NCI-H460 (cell line): ENCODE measurements around the gene TPO. TPM values are rescaled to one million over a fixed set of nuclear protein-coding genes. Genes with fewer than 3 reads are reported as not detected.
"Not testable (repeated sequence)": the region's sequence is repeated elsewhere in the genome, so short reads cannot be mapped to it uniquely, and the experiment has no call there.

Source experiments
- DNase-seq: peaks from one replicate; pipeline ENCODE4 v3.0.0-alpha.2; 2016; ENCODE audit warnings: low read depth; ENCODE audit errors: extremely low read depth
- total RNA-seq: library from RNA; depleted of rRNA; stranded (reverse); fragments of >200 nt; shearing (Covaris generic); gene quantifications from 2 replicates; pipeline ENCODE4 v1.2.3, GENCODE V29; 2014

Gene TPO
- total RNA-seq, 1 experiment from 2014 or later: 0.12 TPM

- DNase-seq: no peak
These were observed 9.7 kb upstream of the TPO start for GRCh38 chr2:1403565-1403964.

GRCh38 chr2:1405124-1405523, 8.1 kb upstream of the TPO start:
- DNase-seq: no peak

DNA sequence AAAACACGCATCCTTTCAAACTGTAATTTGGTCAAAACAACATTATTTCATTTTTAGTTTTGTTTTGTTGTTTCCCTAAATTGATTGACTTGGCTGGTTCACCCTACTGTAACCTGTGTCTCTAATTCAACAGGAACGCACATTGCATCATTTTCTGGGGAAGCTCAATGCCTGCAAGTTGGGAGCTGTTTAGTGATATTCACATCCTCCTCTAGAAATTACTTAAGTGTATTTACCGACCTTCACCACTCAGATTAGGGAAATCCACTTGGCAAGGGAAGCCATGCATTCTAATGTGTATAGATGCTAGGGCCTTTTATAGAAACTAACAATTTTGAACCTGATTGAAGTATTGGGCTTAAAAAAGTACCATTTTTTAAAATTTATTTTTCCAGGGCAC, 7.3 kb upstream of the TPO start:
- no peak for DNase-seq

- DNase-seq: no peak
These were observed 6.8 kb upstream of the TPO start for GRCh38 chr2:1406434-1406833.

DNA sequence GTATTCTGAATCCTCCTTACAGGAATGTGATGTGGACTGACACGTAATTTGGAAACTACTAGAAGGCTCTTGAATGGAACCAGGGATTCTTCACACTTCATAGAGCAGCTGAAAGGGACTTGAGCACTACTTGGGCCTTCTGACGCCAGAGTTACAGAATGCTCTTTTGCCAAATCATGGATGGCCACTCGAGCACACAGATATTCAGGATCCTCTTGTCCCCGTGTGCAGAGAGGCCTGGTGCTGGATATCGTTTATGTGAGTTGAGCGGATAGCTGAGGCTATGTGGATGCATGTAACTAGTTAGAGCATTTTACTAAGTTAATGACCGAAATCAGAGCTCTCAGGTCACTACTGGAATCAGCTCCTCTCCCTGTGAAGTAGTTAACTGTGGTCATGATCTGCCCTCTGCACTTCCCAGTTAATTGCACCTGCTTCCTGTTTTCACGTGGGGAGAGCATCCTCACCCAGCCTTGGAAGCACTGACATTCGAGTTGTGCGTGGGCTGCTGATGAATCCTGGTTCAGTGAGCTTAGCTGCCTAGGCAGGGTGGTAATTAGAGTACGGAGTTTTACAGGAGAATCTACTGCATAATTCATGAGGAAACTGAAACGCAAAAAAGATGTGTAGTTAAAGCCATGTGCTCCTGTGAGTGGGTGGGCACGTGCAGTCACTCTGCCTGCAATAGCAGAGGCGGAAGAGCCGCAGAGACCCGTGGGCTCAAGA, 5.2 kb upstream of the TPO start:
- DNase-seq: no peak

- no peak for DNase-seq
These were observed 858 bp downstream of the TPO start for GRCh38 chr2:1414121-1414520.

DNA sequence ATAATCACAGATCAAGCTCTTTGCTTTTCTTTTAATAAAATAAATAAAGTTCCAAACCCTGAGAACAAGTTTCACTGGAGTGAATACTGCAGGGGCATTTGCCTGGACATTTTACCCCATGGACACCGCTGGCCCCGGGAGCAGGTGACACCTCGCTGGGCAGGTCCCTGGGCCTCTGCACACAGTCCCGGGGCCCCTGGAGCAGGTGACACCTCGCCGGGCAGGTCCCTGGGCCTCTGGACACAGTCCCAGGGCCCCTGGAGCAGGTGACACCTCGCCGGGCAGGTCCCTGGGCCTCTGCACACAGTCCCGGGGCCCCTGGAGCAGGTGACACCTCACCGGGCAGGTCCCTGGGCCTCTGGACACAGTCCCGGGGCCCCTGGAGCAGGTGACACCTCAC, 1.6 kb downstream of the TPO start:
- DNase-seq: not testable (repeated sequence)

DNA sequence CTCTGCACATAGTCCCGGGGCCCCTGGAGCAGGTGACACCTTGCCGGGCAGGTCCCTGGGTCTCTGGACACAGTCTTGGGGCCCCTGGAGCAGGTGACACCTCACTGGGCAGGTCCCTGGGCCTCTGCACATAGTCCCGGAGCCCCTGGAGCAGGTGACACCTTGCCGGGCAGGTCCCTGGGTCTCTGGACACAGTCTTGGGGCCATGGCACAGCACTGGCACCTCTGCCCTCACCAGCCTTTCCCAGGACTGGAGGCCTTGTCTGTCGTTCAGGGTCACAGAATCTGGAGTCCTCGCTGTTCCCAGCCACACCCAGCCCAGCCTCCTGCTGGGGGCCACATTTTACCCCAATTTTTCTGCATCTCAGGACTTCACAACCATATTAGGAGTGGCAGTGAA, 2.2 kb downstream of the TPO start:
- no peak for DNase-seq

DNA sequence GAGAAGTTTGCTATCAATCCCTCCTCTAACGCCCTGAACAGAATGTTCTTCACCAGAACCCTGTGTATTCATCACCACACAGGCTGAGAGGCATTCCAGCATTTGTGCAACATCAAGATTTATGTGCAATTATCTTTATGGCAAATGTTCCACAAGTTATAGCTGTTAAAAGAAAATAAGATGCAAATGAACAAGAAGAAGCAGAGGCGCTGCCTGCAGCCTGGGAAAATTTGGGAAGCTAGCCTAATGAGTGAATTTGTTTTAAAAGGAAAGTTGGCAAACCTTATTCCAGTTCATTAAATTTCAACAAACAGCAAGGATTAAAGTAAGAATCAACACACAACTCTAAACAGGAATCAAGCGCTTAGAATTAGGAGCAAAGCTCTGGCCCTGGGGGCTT, 5.3 kb downstream of the TPO start:
- no peak for DNase-seq

DNA sequence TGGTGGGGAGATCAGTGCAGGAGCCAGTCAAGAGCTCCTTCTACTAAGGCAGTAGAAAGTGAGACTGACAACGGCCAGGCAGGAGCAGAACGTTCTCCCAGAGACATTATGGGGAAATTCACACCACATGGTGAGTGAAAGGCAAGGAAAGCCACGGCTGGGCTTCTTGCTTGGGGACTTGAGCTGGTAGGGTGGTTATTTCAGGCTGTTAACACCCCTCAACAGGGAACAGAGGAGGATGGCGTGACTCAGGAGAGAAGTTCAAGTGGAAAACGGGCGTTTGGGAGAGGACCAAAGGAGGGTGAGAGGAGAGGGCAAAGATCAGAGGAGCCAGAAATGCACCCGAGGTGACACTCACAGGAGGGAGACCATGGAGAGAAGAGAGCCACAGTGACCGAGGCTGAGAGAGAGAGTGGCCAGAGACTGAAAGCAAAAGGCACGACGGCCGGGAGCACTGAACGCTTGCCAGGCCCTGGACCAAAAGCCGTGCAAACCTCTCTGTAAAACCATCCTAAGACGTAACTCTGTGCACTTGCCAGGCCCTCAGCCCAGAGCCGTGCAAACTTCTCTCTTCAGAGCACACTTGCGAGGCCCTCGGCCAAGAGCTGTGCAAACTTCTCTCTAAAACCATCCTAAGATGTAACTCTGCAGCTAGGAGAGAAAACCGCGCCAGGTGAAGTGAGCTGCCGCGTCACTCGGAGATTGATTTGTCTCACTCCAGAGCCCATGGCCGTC, 7.7 kb downstream of the TPO start:
- DNase-seq: no peak

DNA sequence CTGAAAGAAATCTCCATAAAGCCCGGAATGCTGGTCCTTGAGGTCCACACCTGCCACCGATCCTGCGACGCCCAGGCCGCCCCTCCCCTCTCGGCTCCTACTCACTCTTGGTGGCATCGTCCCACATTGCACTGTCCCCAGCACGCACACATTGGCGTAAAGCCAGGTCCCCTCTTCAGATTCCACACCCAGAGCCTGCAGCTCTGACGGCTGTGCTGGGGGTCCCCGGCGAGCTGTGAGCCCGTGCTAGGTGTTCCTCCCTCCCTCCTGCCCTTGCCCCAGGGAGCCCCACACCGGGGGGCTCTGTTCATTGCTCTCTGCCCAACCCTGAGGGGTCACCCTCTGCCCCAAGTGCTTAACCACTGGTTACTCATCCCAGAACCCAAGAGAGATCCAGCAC, 8.5 kb downstream of the TPO start:
- no peak for DNase-seq

- DNase-seq: no peak
These were observed 8.9 kb downstream of the TPO start for GRCh38 chr2:1422131-1422530.

- no peak for DNase-seq
These were observed 9.5 kb downstream of the TPO start for GRCh38 chr2:1422716-1423285.

DNA sequence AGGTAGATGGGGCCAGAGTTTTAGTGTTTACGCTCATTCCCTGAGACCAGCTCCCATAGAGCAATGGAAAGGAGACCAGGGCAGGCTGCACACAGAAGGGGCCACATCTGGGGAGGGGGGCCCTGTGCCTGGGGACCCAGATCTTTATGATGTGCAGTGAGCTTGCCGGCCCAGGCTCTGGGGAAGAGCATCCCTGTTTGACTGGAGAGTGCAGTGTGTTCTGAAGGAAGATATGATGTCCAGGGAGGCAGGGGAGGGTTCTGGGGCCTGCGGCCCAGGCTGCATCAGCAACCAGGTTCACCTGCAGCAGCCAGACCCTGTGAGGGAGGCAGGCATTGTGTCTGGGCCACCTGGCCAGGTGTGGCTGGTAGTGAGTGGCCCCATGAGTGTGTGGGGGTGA, 13.8 kb downstream of the TPO start:
- DNase-seq: no peak

DNA sequence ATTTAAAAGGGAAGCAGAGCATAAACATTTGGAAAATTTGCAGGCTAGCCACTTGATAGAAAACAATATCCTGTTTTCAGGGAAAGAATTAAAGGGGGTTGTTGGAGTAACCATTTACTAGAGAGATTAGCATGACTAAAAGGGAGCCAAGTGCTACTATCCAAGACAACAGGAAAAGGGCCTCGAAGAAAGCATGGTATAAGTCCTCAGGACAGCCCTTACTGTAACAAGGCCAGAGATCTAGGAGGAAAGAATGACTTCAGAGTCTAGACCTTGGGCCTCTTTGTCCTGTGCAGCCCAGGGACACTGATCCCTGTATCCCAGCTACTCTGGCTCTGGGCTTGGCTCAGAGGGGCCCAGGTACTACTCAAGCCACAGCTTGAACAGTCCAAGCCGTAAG, 16.6 kb downstream of the TPO start:
- DNase-seq: no peak

DNA sequence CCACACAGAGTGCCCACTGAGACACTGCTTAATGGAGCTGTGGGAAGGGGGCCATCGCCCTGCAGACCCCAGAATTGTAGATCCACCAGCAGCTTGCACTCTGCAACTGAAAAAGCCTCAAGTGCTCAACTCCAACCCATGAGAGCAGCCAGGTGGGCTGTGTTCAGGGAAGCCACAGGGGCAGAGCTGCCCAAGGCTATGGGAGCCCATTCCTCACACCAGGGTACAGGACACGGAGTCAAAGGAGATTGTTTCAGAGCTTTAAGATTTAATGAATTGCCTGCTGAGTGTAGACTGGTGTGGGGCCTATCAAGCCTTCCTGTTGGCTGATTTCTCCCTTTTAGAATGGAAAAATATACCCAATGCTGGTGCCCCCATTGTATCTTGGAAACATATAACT, 17.2 kb downstream of the TPO start:
- no peak for DNase-seq

- no peak for DNase-seq
These were observed 18.7 kb downstream of the TPO start for GRCh38 chr2:1431886-1432400.

DNA sequence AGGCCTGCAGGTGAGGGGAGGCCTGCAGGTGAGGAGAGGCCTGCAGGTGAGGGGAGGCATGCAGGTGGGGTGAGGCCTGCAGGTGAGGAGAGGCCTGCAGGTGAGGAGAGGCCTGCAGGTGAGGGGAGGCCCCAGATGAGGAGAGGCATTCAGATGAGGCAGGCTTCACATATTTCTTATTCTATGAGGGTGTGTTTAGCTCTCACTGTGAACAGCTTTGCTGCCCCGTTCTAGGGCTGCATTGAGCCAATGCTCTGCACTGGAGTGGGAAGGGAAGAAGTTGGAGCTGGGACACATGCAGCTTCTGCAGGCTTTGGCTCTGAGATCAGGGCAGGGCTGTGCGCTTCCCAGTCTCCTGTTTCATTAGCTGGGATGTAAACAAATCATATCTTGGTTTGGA, 19.5 kb downstream of the TPO start:
- DNase-seq: no peak

DNA sequence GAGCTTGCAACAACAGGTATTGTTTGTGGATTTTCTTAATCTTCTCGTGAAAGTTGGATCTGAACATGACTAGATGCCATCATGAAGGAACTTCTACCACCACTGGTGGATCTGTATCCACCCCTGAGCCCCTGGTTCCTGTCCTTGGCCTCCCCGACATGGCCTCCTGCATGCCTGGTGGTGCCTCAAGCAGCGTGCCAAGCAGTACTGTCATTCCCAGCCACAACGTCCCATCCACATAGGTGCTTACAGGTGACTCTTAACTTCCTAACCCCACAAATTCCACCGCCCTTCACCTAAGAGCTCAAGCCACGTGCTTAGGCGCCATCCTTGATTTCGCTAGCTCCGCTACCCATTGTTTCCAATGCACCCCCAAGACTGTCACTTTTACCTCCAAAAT, 23.1 kb downstream of the TPO start:
- no peak for DNase-seq

DNA sequence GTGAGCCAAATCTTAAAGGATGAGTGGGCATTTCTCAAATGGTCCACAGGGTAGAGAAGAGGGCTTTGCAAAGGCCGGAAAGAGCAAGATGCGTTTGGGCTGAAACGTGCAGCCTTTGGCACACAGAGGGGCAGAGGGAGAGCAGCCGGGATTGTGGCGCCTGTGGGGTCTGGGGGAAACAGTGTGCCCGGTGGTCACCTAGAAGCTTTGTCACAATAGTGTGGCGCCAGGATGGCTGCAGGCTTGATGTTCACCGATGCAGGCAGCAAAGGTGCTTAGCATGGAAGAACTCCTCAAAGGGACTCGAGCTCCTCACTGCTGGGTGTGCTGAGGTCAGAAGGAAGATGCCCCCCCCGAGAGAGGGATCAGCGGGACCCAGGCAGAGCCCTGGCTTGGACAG, 23.8 kb downstream of the TPO start:
- no peak for DNase-seq

DNA sequence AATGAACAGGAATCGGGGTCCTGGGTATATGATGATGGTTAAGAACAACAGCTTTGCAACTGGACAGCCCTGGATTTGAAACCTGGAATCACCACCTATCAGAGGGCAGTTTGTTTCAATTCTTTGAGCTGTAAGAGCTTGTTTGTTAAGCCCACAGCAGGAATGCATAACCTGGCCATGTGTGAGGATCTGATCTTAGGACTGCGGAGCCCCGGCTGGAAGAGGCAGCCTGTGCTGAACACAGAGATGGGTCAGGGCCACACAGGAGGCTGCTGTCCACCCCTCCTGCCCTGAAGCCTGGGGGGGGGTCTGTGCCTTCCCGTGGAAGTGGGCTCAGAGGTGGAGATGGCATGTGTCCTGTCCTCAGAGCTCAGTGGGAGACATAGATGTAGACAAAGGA, 24.3 kb downstream of the TPO start:
- DNase-seq: no peak

DNA sequence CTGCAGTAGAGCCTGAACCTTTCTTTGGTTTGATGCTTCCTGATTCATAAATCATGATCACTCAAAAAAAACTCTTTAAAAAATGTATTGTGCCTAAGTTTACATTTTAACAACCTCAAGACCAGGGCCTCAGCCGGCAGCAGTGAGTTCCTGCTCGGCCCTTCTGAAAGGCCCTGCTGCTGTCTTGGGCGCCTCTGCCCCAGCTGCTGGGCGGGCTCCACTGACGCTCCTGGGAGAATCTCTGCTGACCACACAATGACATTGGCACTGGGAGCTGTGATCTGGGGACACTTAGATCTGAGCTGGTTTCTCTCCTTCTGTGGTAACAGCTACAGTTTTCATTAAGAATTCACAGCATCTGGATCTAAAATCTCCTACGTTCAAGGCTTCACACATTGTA, 25.7 kb downstream of the TPO start:
- DNase-seq: no peak
